ENCODE results near the gene ADRA1B. TPM values are rescaled to one million over a fixed set of nuclear protein-coding genes. Genes with fewer than 3 reads are reported as not detected.

Gene ADRA1B
- polyA plus RNA-seq, 3 donors = not detected

- no peaks in the 10 kb centered on the region for H3K36me3 Mint-ChIP-seq
- H3K79me2 ChIP-seq (ENCODE audit: insufficient read depth, low read length) = no peaks in the 10 kb centered on the region
- H3K4me3 Mint-ChIP-seq = no peak overlapping the region
- no peaks in the 10 kb centered on the region for H3K9me3 ChIP-seq (replicated peaks in 1 of 2; ENCODE audit: control insufficient read depth in 1 of 2, insufficient read depth in 1 of 2, low read length in 2 of 2)
- H3K27me3 ChIP-seq (ENCODE audit: control insufficient read depth in 2 of 2, insufficient read depth in 2 of 2, low read length in 2 of 2) = peaks cover 4 to 14% of the 10 kb centered on the region in 2 donors
- intact Hi-C loops (cut with micrococcal nuclease) = no loop called here
- no peak overlapping the region for H3K9ac ChIP-seq (ENCODE audit: insufficient read depth, low read length, poor library complexity, severe bottlenecking)
- no peak overlapping the region for H3K4me2 ChIP-seq (replicated peaks; ENCODE audit: extremely low read depth, low read length, poor library complexity, severe bottlenecking)
- no peaks in the 10 kb centered on the region for H3K36me3 ChIP-seq (replicated peaks in 1 of 2; ENCODE audit: control insufficient read depth in 1 of 2, insufficient read depth in 2 of 2, low read length in 2 of 2)
- H4K20me1 ChIP-seq (ENCODE audit: insufficient read depth, low read length) = no peaks in the 10 kb centered on the region
- no peak for TF ChIP-seq CTCF (IDR thresholded peaks at IDR 0.05)
- no peaks in the 10 kb centered on the region for H3K4me1 Mint-ChIP-seq
- no peaks in the 10 kb centered on the region for H3K9me3 Mint-ChIP-seq
- peaks cover 12 to 28% (median 23%) of the 10 kb centered on the region in 3 donors for H3K27me3 Mint-ChIP-seq (ENCODE audit: low read depth in 3 of 3)
- H3K27ac ChIP-seq (ENCODE audit: low read depth in 1 of 2, low read length in 2 of 2) = no peak overlapping the region
- H3K4me1 ChIP-seq (ENCODE audit: control insufficient read depth in 1 of 2, insufficient read depth in 2 of 2, low read length in 2 of 2) = no peaks in the 10 kb centered on the region
- 82% methylated on average over 7 of the region's 12 CpGs for WGBS (ENCODE audit: insufficient coverage)
- H2AFZ ChIP-seq (ENCODE audit: insufficient read depth, low read depth, low read length, poor library complexity, severe bottlenecking) = no peak overlapping the region
- H3K4me3 ChIP-seq (replicated peaks in 1 of 3; ENCODE audit: low read depth in 2 of 3, low read length in 3 of 3) = no peak overlapping the region
- DNase-seq = no peak
- no peak overlapping the region for H3K27ac Mint-ChIP-seq
These were observed 12.0 kb downstream of the ADRA1B start for GRCh38 chr5:159928122-159928909.

DNA sequence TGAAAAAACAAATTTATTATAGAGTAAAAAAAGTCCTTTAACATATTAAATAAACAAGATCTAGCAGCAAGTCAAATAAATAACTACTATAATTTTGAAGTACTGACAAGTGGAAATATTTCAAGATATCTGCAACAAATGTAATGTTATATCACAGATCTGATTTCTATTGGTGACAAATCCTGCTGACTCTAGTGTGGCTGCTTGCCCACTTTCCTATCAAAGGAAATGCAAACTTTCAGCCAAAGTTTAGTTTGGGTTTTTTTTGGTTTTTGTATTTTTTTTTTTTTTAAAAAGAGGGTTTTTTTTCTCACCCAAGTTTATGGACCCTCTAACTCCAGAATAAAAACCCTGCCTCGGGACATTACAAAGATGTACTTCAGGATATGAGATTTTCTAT lies 12.9 kb downstream of the ADRA1B start:
- Histone ChIP-seq H3K9ac (ENCODE audit: insufficient read depth, low read length, poor library complexity, severe bottlenecking) (no peak overlapping the region), H3K4me3 (replicated peaks in 1 of 3; ENCODE audit: low read depth in 2 of 3, low read length in 3 of 3) (no peak overlapping the region), H3K36me3 (replicated peaks in 1 of 2; ENCODE audit: control insufficient read depth in 1 of 2, insufficient read depth in 2 of 2, low read length in 2 of 2) (no peaks in the 10 kb centered on the region), H2AFZ (ENCODE audit: insufficient read depth, low read depth, low read length, poor library complexity, severe bottlenecking) (no peak overlapping the region), H3K4me1 (ENCODE audit: control insufficient read depth in 1 of 2, insufficient read depth in 2 of 2, low read length in 2 of 2) (no peaks in the 10 kb centered on the region), H3K4me2 (replicated peaks; ENCODE audit: extremely low read depth, low read length, poor library complexity, severe bottlenecking) (no peak overlapping the region), H3K9me3 (replicated peaks in 1 of 2; ENCODE audit: control insufficient read depth in 1 of 2, insufficient read depth in 1 of 2, low read length in 2 of 2) (no peaks in the 10 kb centered on the region), H3K27ac (ENCODE audit: low read depth in 1 of 2, low read length in 2 of 2) (no peak overlapping the region), H3K79me2 (ENCODE audit: insufficient read depth, low read length) (no peaks in the 10 kb centered on the region), H3K27me3 (ENCODE audit: control insufficient read depth in 2 of 2, insufficient read depth in 2 of 2, low read length in 2 of 2) (peaks cover 2 to 10% of the 10 kb centered on the region in 2 donors), H4K20me1 (ENCODE audit: insufficient read depth, low read length) (no peaks in the 10 kb centered on the region)
- H3K9me3 Mint-ChIP-seq = no peaks in the 10 kb centered on the region
- peaks cover 17 to 28% (median 24%) of the 10 kb centered on the region in 3 donors for H3K27me3 Mint-ChIP-seq (ENCODE audit: low read depth in 3 of 3)
- no peak for DNase-seq
- H3K4me3 Mint-ChIP-seq = no peak overlapping the region
- no peaks in the 10 kb centered on the region for H3K36me3 Mint-ChIP-seq
- H3K4me1 Mint-ChIP-seq = no peaks in the 10 kb centered on the region
- no CpG with 5 or more reads among the region's 1 CpG for WGBS (ENCODE audit: insufficient coverage)
- no peak overlapping the region for H3K27ac Mint-ChIP-seq
- no peak for TF ChIP-seq CTCF (IDR thresholded peaks at IDR 0.05)
- intact Hi-C loops (cut with micrococcal nuclease) = no loop called here
